Skin epidermis (tissue), 12 donors: ENCODE measurements around the gene ZNF610.
"Not testable (repeated sequence)": the region's sequence is repeated elsewhere in the genome, so short reads cannot be mapped to it uniquely, and the experiment has no call there.

Experiments
- H3K27ac ChIP-seq, 21 experiments: fragments of 200-600 bp; sonication (generic) in 11 of 21; one replicate each; pipeline ENCODE4 v1.5.0; 2020; ENCODE audit warnings: mild to moderate bottlenecking in 3 of 21, inconsistent platforms in 2 of 21, moderate library complexity in 2 of 21
- H3K4me3 ChIP-seq, 7 experiments: fragments of 200-600 bp; sonication (generic) in 2 of 7; one replicate each; pipeline ENCODE4 v1.5.0; 2020; ENCODE audit warnings: inconsistent platforms in 2 of 7, mild to moderate bottlenecking in 2 of 7, moderate library complexity in 1 of 7

The ZNF610 gene

DNA sequence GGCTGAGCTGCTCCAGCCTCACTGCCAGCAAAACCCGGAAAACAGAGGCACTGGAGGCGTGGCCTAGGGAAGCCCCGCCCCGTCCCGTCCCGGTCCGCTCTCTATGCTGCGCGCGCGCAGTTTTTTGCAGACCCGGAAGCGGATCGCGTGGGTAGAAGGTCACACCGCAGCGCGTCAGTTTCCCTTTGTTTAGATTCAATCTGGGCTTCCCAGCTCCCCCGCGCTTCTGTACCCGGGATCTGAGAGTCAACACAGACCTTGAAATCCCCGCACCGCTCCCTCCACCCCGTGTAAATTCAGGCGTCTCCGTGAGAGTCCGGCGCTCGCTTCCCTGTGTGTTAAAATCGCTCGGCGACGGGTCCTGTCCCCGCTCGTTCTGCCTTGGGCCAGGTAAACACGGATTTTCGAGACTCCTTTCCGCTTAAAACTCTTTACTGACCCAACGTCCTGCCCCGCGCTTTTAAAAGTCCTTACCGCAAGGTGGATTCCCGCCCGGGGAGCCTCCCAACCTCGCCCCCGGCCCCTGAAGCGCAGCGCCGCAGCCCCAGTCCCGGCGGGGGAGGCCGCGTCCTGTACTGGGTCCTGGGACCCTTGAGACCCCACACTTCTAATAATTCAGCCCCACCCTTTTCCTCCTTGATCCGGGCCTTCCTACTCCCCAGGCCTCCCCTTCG lies at the start of gene ZNF610:
Gene ZNF610 (plus strand): TSS at position 127 of the 674 bp plus-strand sequence. CDS start 12,930 bp downstream, outside the sequence.
- peak within 1 kb of the TSS; percentile 58 to 74 (median 64) for H3K4me3 ChIP-seq
- peak within 1 kb of the TSS in 20 of 21 experiments; percentile 52 to 96 (median 84) for H3K27ac ChIP-seq

- Histone ChIP-seq H3K27ac (no peak overlapping the region), H3K4me3 (no peak overlapping the region)
Measured at GRCh38 chr19:52286256-52286655, 49.8 kb upstream of the ZNF610 start.

DNA sequence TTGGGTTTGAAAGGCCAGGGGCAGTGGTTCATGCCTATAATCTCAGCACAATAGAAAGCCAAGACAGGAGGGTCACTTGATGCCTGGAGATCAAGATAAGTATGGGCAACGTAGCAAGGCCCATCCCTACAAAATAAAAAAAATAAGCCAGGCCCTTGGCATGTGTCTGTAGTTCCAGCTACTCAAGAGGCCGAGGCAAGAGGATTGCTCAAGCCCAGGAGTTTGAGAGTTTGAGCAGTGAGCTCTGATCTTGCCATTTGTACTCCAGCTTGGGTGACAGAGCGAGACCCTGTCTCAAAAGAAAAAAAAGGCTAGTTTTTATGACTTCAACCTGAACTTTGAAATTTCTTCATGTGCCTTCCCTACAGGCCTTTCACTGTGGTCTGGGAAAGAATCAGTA lies 44.3 kb upstream of the ZNF610 start:
- H3K27ac ChIP-seq: no peak overlapping the region
- H3K4me3 ChIP-seq: no peak overlapping the region

DNA sequence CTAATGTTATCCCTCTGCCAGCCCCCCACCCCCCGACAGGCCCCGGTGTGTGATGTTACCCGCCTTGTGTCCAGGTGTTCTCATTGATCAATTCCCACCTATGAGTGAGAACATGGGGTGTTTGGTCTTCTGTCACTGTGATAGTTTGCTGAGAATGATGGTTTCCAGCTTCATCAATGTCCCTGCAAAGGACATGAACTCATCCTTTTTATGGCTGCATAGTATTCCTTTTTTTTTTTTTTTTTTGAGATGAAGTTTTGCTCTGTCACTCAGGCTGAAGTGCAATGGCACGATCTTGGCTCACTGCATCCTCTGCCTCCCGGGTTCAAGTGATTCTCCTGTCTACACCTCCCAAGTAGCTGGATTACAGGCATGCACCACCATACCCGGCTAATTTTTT lies 43.1 kb upstream of the ZNF610 start:
- not testable (repeated sequence) for H3K27ac ChIP-seq, H3K4me3 ChIP-seq

DNA sequence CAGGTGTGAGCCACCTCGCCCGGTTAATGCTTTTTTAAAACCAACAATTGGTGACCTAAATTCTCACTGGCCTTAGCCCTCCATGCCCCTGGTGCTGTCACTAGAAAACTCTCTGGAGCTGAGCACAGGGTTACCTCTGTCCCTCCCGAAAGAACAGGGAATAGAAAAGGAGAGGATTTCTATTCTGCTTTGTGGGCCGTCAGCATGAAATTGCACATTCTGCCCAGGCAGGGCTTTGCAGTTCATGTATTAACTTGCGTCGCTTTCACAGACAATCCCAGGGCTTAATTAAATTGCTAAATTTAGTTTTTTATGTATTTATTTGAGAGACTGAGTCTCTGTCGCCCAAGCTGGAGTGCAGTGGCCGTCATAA lies 39.7 kb upstream of the ZNF610 start:
- Histone ChIP-seq H3K27ac (peak overlapping the region in 20 of 21 experiments; percentile 6 to 94 (median 74)), H3K4me3 (peak overlapping the region; percentile 50 to 89 (median 81))

DNA sequence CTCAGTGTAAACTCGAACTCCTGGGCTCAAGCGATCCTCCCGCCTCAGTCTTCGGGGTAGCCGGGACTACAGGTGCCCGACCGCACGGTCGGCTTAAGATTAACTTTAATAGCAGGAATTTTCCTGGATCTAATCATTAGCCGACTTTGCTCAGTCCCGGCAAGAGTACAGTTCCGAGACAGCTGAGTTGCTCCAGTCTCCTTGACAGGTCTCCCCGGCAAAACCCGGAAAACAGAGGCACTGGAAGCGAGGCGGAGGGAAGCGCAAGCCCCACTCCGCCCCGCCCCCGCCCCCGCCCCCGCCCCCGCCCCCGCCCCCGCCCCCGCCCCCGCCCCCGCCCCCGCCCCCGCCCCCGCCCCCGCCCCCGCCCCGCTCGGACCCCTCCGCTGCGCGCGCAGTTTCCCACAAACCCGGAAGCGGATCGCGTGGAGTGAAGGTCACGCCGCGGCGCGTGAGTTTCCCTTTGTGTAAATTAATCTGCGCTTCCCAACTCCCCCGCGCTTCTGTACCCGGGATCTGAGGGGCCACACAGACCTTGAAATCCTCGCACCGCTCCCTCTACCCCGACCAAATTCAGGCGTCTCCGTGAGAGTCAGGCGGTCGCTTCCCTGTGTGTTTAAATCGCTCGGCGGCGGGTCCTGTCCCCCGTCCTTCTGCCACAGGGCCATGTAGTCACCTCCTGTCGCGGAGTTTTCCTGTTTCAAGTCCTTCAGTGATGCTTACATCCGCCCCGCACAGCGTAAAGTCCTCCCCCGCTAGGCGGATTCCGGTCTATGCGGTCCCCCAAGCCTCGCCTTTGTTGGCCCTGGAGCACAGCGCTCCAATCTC lies 39.1 kb upstream of the ZNF610 start, which contains the start of gene ZNF480:
Gene ZNF480 (plus strand): TSS at position 397 of the 828 bp plus-strand sequence. CDS start 3,244 bp downstream, outside the sequence.
- peak within 1 kb of the TSS; percentile 69 to 89 (median 81) for H3K4me3 ChIP-seq
- H3K27ac ChIP-seq: peak within 1 kb of the TSS; percentile 36 to 98 (median 91)

DNA sequence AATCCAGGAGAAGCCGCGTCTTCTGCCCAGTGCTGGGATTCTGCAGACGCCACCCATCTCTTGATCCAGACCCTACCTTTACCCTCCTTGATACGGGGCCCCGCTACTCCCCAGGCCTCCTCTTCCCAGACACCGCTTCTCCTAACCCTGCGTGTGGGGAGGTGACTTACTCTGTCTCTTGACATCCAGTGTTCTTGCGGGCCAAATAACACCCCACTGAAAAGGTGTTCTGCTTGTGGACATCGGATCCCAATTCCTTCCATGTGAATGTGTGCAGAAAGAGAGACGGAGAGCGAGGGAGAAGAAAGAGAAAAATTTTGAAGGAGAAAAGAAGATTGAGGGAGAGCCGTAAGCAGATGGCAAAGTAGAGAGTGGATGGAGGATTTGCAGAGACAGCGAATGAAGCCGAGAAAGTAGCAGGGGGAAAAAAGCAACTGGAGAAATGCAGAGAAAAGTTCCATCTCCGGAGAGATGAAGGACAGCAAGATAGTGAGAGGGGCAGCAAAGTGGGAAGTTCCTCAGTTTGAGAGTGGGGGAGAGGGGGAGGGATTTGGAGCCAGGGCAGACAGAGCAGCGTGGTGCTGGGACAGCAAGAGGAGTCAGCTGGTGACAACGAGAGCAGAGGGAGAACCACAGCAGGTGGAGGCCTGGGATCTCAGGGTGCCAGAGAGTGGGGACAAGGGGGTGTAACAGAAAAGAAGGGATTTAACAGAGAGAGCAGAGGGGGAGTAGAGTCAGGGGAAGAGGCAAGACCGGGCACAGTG lies 38.3 kb upstream of the ZNF610 start:
- Histone ChIP-seq H3K27ac (peak overlapping the region; percentile 36 to 98 (median 91)), H3K4me3 (peak overlapping the region; percentile 69 to 89 (median 81))

GRCh38 chr19:52307275-52307674 lies 28.8 kb upstream of the ZNF610 start:
- H3K4me3 ChIP-seq: no peak overlapping the region
- H3K27ac ChIP-seq: no peak overlapping the region

- Histone ChIP-seq H3K4me3 (no peak overlapping the region), H3K27ac (no peak overlapping the region)
Measured at GRCh38 chr19:52322429-52322828, 13.6 kb upstream of the ZNF610 start.

GRCh38 chr19:52331757-52332156 lies 4.3 kb upstream of the ZNF610 start:
- Histone ChIP-seq H3K27ac (no peak overlapping the region), H3K4me3 (no peak overlapping the region)

GRCh38 chr19:52335768-52336116 lies 301 bp upstream of the ZNF610 start:
- Histone ChIP-seq H3K4me3 (peak overlapping the region; percentile 58 to 74 (median 64)), H3K27ac (peak overlapping the region in 15 of 21 experiments; percentile 52 to 96 (median 84))

- Histone ChIP-seq H3K27ac (peak overlapping the region in 20 of 21 experiments; percentile 52 to 96 (median 84)), H3K4me3 (peak overlapping the region; percentile 58 to 74 (median 64))
Measured at GRCh38 chr19:52336791-52337381, 843 bp downstream of the ZNF610 start.

DNA sequence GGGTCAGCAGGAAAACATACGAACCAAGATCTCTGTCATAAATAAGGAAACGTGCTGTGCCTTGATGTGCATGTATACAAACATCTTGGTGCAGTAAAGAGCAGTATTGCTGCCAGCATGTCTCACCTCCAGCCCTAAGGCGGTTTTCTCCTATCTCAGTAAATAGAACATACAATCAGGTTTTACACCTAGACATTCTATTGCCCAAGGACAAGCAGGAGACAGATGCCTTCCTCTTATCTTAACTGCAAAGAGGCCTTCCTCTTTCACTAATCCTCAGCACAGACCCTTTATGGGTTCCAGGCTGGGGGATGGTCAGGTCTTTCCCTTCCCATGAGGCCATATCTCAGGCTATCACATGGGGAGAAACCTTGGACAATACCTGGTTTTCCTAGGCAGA lies 3.0 kb downstream of the ZNF610 start:
- H3K27ac ChIP-seq: not testable (repeated sequence)

DNA sequence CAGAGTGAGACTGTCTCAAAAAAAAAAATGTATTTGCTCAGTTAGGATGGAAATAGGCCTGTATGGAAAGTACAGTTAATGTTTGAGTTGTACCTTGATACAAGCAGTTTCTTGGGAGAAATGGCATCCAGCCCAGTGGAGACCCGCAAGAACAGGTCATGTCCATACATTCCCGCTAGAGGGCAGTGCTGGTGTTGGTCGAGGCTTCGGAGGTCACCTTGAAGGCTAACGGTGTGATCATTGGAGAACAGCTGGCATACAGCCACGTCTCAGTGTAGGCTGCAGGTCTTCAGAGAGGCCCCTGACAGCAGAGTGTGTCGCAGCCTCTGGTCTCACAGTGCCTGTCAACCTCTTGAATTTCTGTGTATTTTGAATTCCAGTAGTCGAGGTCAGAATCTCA lies 7.5 kb downstream of the ZNF610 start:
- Histone ChIP-seq H3K4me3 (no peak overlapping the region), H3K27ac (no peak overlapping the region)

More for the DNA sequence above, 3.0 kb downstream of the ZNF610 start:
- H3K4me3 ChIP-seq: not testable (repeated sequence)

GRCh38 chr19:52345162-52345561 lies 9.1 kb downstream of the ZNF610 start:
- H3K4me3 ChIP-seq: no peak overlapping the region
- H3K27ac ChIP-seq: no peak overlapping the region

DNA sequence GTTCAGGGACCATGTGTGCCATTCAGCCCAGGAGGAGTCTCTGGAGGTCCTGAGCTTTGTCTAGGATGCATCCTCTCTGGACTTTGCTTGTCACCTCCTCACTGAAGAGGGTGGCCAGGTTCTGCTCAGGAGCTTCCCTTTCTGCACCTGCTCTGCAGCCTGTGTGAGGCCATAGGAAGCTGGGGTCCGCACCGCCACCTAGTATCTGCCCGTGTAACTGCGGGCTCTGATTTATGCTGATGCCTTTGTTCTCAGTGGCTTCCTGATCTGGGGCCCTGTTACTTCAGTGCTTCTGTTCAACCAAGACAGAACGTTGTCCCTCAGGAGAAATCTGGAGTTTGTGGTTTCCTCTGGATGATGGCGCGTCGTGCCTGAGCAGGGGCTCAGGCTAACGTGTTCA lies 15.5 kb downstream of the ZNF610 start:
- H3K27ac ChIP-seq: no peak overlapping the region
- no peak overlapping the region for H3K4me3 ChIP-seq

DNA sequence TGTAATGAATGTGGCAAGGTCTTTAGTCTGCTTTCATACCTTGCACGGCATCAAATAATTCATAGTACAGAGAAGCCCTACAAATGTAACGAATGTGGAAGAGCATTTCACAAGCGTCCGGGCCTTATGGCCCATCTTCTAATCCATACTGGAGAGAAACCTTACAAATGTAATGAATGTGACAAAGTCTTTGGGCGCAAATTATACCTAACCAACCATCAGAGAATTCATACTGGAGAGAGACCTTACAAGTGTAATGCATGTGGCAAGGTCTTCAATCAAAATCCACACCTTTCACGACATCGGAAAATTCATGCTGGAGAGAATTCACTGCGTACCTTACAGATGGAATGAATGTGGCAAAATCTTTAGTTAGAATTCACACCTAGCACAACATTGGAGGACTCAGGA lies 30.4 kb downstream of the ZNF610 start:
- Histone ChIP-seq H3K4me3 (no peak overlapping the region), H3K27ac (no peak overlapping the region)

GRCh38 chr19:52369559-52370340 lies 33.7 kb downstream of the ZNF610 start, which contains the start of gene ZNF880:
Gene ZNF880, plus strand, starts transcription at chr19:52369923. Its CDS starts 43 bp downstream, at chr19:52369966.
- Histone ChIP-seq H3K27ac (peak within 1 kb of the TSS; percentile 72 to 98 (median 90)), H3K4me3 (peak within 1 kb of the TSS; percentile 51 to 78 (median 59))

GRCh38 chr19:52370341-52370710 lies 34.3 kb downstream of the ZNF610 start:
- H3K27ac ChIP-seq: peak overlapping the region; percentile 72 to 98 (median 90)
- H3K4me3 ChIP-seq: peak overlapping the region; percentile 51 to 78 (median 59)
